Smooth muscle cell (in vitro differentiated cells): ENCODE data around the gene LYPD6B. TPM values are rescaled to one million over a fixed set of nuclear protein-coding genes. Genes with fewer than 3 reads are reported as not detected.

Experiments
- DNase-seq: peaks from one replicate; lab custom pipeline; 2025; ENCODE audit not compliant: unreplicated experiment; lab: John Stamatoyannopoulos, UW
- H2AFZ ChIP-seq: fragments of 200-600 bp; sonication (generic); 2 replicates; pipeline ENCODE4 v1.6.0; 2016; ENCODE audit warnings: antibody characterized with exemption, low read depth, mild to moderate bottlenecking
- H3F3A ChIP-seq: fragments of 200-600 bp; sonication (generic); 2 replicates; pipeline ENCODE4 v1.6.0; 2017; ENCODE audit warnings: antibody characterized with exemption, low read depth
- H3K27ac ChIP-seq: fragments of 200-600 bp; sonication (generic); 2 replicates; pipeline ENCODE4 v1.5.1; 2016; ENCODE audit warnings: low read depth, mild to moderate bottlenecking
- H3K27me3 ChIP-seq: fragments of 200-600 bp; sonication (generic); 2 replicates; pipeline ENCODE4 v1.6.1; 2016; ENCODE audit warnings: low read depth, mild to moderate bottlenecking
- H3K36me3 ChIP-seq: fragments of 200-600 bp; sonication (generic); 2 replicates; pipeline ENCODE4 v1.5.1; 2016; ENCODE audit warnings: low read depth
- H3K4me1 ChIP-seq: fragments of 200-600 bp; sonication (generic); 2 replicates; pipeline ENCODE4 v1.5.1; 2016; ENCODE audit warnings: low read depth
- H3K4me2 ChIP-seq: fragments of 200-600 bp; sonication (generic); 2 replicates; pipeline ENCODE4 v1.6.0; 2016; ENCODE audit warnings: mild to moderate bottlenecking
- H3K4me3 ChIP-seq: fragments of 200-600 bp; sonication (generic); 2 replicates; pipeline ENCODE4 v1.5.1; 2016; ENCODE audit warnings: mild to moderate bottlenecking
- H3K79me2 ChIP-seq: fragments of 200-600 bp; sonication (generic); 2 replicates; pipeline ENCODE4 v1.6.0; 2016; ENCODE audit warnings: low read depth, mild to moderate bottlenecking
- H3K9ac ChIP-seq: fragments of 200-600 bp; sonication (generic); 2 replicates; pipeline ENCODE4 v1.6.0; 2016; ENCODE audit warnings: low read depth
- H3K9me3 ChIP-seq: fragments of 200-600 bp; sonication (generic); replicated peaks from 2 replicates; pipeline ENCODE4 v1.5.1; 2016; ENCODE audit warnings: low read depth
- H4K20me1 ChIP-seq: fragments of 200-600 bp; sonication (generic); 2 replicates; pipeline ENCODE4 v1.6.0; 2016; ENCODE audit warnings: low read depth
- CTCF ChIP-seq: fragments of 200-600 bp; sonication (generic); IDR thresholded peaks from 2 replicates; pipeline ENCODE4 v1.5.1; 2017; ENCODE audit warnings: borderline replicate concordance, mild to moderate bottlenecking, antibody characterized with exemption; ENCODE audit not compliant: insufficient read depth, poor library complexity, severe bottlenecking
- WGBS: methylation state at CpG from one replicate; pipeline ENCODE4 v1.1.7; 2016; ENCODE audit warnings: low lambda C conversion rate; 5-methylcytosine and 5-hydroxymethylcytosine counted together
- polyA plus RNA-seq: library from polyadenylated mRNA; unstranded; fragments of >200 nt; fragmentation: Nextera tagmentation; extraction: Ambion mirVana; gene quantifications from 2 replicates; pipeline ENCODE4 v1.2.1, GENCODE V29; 2016
- total RNA-seq: library from RNA; depleted of rRNA; stranded (reverse); fragments of >200 nt; gene quantifications from 2 replicates; pipeline ENCODE4 v1.2.3, GENCODE V29; 2014

LYPD6B gene
- total and polyA plus RNA-seq, 2 experiments from 2014 or later = 4.9 to 10.6 TPM

- Histone ChIP-seq H3K9me3 (no peaks in the 10 kb centered on the region), H3K27me3 (peaks cover 18% of the 10 kb centered on the region), H3K9ac (no peak overlapping the region), H3K36me3 (no peaks in the 10 kb centered on the region), H3K27ac (no peak overlapping the region), H3F3A (peaks cover 2% of the 10 kb centered on the region), H3K4me2 (no peak overlapping the region), H3K4me1 (no peaks in the 10 kb centered on the region), H4K20me1 (no peaks in the 10 kb centered on the region), H3K79me2 (no peaks in the 10 kb centered on the region), H3K4me3 (no peak overlapping the region), H2AFZ (no peak overlapping the region)
- DNase-seq = no peak
- no peak for TF ChIP-seq CTCF
- WGBS = 77% methylated on average over 4 of the region's 4 CpGs
Measured at GRCh38 chr2:149155196-149155969, 116.9 kb downstream of the LYPD6B start.

GRCh38 chr2:149155988-149156387 is 117.5 kb downstream of the LYPD6B start:
- Histone ChIP-seq H3K4me2 (no peak overlapping the region), H3K4me3 (no peak overlapping the region), H3K9ac (no peak overlapping the region), H3K36me3 (no peaks in the 10 kb centered on the region), H2AFZ (no peak overlapping the region), H3K4me1 (peaks cover 2% of the 10 kb centered on the region), H3K27me3 (peaks cover 15% of the 10 kb centered on the region), H3K27ac (no peak overlapping the region), H3K9me3 (no peaks in the 10 kb centered on the region), H4K20me1 (no peaks in the 10 kb centered on the region), H3K79me2 (no peaks in the 10 kb centered on the region), H3F3A (peaks cover 2% of the 10 kb centered on the region)
- DNase-seq = no peak
- 87% methylated on average over 2 of the region's 2 CpGs for WGBS
- TF ChIP-seq CTCF = no peak

- H3K27me3 ChIP-seq = peaks cover 9% of the 10 kb centered on the region
- no peak overlapping the region for H3K27ac ChIP-seq
- H3K4me3 ChIP-seq = no peak overlapping the region
- no peak for TF ChIP-seq CTCF
- 80% methylated on average over 8 of the region's 8 CpGs for WGBS
- no peak overlapping the region for H3K9ac ChIP-seq
- H3K4me1 ChIP-seq = peaks cover 5% of the 10 kb centered on the region
- H3K79me2 ChIP-seq = no peaks in the 10 kb centered on the region
- DNase-seq = no peak
- H4K20me1 ChIP-seq = no peaks in the 10 kb centered on the region
- peaks cover 2% of the 10 kb centered on the region for H3F3A ChIP-seq
- no peak overlapping the region for H2AFZ ChIP-seq
- H3K36me3 ChIP-seq = no peaks in the 10 kb centered on the region
- no peak overlapping the region for H3K4me2 ChIP-seq
- H3K9me3 ChIP-seq = no peaks in the 10 kb centered on the region
Measured at GRCh38 chr2:149156971-149157740, 118.7 kb downstream of the LYPD6B start.
